GM12878 (cell line): Measurements from ENCODE around the gene IL18R1. TPM values are rescaled to one million over a fixed set of nuclear protein-coding genes. Genes with fewer than 3 reads are reported as not detected.
A peak's percentile ranks its signal among the peaks of the same experiment; 100 is the strongest.

Experiments used
- ATAC-seq: fragments of 200-7000 bp; cut with Tn5 transposase; 3 replicates; pipeline ENCODE4 v1.9.1; 2020; ENCODE audit warnings: mild to moderate bottlenecking, moderate library complexity
- BruUV-seq: library from RNA; stranded (reverse); fragments of 400-500 nt; replicated peaks from 2 replicates; lab custom pipeline; 2021; lab: Mats Ljungman, UMichigan
- CTCF ChIA-PET: fragments of 300-600 bp; sonication (Branson Sonifier 250); formaldehyde crosslinking; extraction: SDS; loops from one replicate; lab custom pipeline; 2021; ENCODE audit warnings: inconsistent platforms; lab: Yijun Ruan, JAX
- POLR2A ChIA-PET: fragments of 350-600 bp; formaldehyde crosslinking; extraction: SDS; loops from one replicate; lab custom pipeline; 2021; ENCODE audit warnings: inconsistent platforms; lab: Charles Lee
- RAD21 ChIA-PET: fragments of 300-600 bp; sonication (Branson Sonifier 250); formaldehyde crosslinking; loops from one replicate; lab custom pipeline; 2023; ENCODE audit warnings: antibody characterized with exemption; ENCODE audit not compliant: unreplicated experiment; lab: Charles Lee
- SMC1A ChIA-PET: fragments of 300-600 bp; sonication (Branson Sonifier 250); formaldehyde crosslinking; loops from one replicate; lab custom pipeline; 2023; ENCODE audit not compliant: unreplicated experiment, uncharacterized antibody; lab: Charles Lee
- DNase-seq: peaks from one replicate; pipeline ENCODE4 v3.0.0-alpha.2; 2011; ENCODE audit warnings: low read depth, low spot score
- FAIRE-seq: peaks from 3 replicates; lab custom pipeline; 2011; peaks lifted over from hg19 to GRCh38; lab: Jason Lieb, UNC
- H2AFZ ChIP-seq: 2 replicates; pipeline ENCODE4 v1.6.0; 2011; ENCODE audit warnings: low read depth, low read length, control low read depth; ENCODE audit not compliant: control insufficient read depth
- H3K27ac ChIP-seq: 2 replicates; pipeline ENCODE4 v1.5.1; 2011; ENCODE audit warnings: control low read depth; ENCODE audit not compliant: control insufficient read depth, insufficient read depth
- H3K27me3 ChIP-seq, 2 experiments: replicated peaks in 1 of 2; 2 replicates each; pipeline versions ENCODE4 v1.6.0 to v1.6.1; 2011; ENCODE audit warnings: low read length in 1 of 2; ENCODE audit not compliant: control insufficient read depth in 2 of 2, insufficient read depth in 2 of 2
- H3K36me3 ChIP-seq, 2 experiments: 2 replicates each; pipeline ENCODE4 v1.5.1; 2011; ENCODE audit warnings: low read length in 1 of 2; ENCODE audit not compliant: control insufficient read depth in 2 of 2, insufficient read depth in 2 of 2
- H3K4me1 ChIP-seq: 2 replicates; pipeline ENCODE4 v1.6.1; 2011; ENCODE audit warnings: mild to moderate bottlenecking, low read length, moderate library complexity, mixed read lengths; ENCODE audit not compliant: control insufficient read depth, insufficient read depth
- H3K4me2 ChIP-seq: 2 replicates; pipeline ENCODE4 v1.6.0; 2011; ENCODE audit warnings: control low read depth; ENCODE audit not compliant: control insufficient read depth, insufficient read depth
- H3K4me3 ChIP-seq: fragments of 200-600 bp; sonication (generic); 2 replicates; pipeline ENCODE4 v1.5.1; 2016
- H3K79me2 ChIP-seq: 2 replicates; pipeline ENCODE4 v1.6.0; 2011; ENCODE audit warnings: low read length; ENCODE audit not compliant: control insufficient read depth, insufficient read depth
- H3K9ac ChIP-seq: 2 replicates; pipeline ENCODE4 v1.8.0; 2011; ENCODE audit warnings: low read length, control low read depth, mixed read lengths; ENCODE audit not compliant: control insufficient read depth, insufficient read depth
- H3K9me3 ChIP-seq: replicated peaks from 3 replicates; pipeline ENCODE4 v1.5.1; 2011; ENCODE audit warnings: mild to moderate bottlenecking, low read length; ENCODE audit not compliant: control insufficient read depth, insufficient read depth
- H4K20me1 ChIP-seq: 2 replicates; pipeline ENCODE4 v1.6.0; 2011; ENCODE audit not compliant: control insufficient read depth, insufficient read depth
- ASH2L ChIP-seq: fragments of 300-600, 200-600 bp; sonication (generic); IDR thresholded peaks from 2 replicates; pipeline ENCODE4 v1.6.1; 2017; ENCODE audit warnings: low read depth, mild to moderate bottlenecking, borderline replicate concordance
- CEBPB ChIP-seq, 2 experiments: fragments of 150-350 bp in 1 of 2; IDR thresholded peaks; 2 replicates each; pipeline ENCODE4 v1.6.1; 2012 to 2014; ENCODE audit warnings: low read depth in 2 of 2, low read length in 2 of 2, borderline replicate concordance in 1 of 2, inconsistent platforms in 1 of 2
- CHD2 ChIP-seq: IDR thresholded peaks from 2 replicates; pipeline ENCODE4 v1.6.1; 2011; ENCODE audit warnings: low read depth, low read length, improper control_type of control experiment, borderline replicate concordance
- DPF2 ChIP-seq: fragments of 450-650 bp; IDR thresholded peaks from 2 replicates; pipeline ENCODE4 v1.6.1; 2017; ENCODE audit warnings: mild to moderate bottlenecking
- FOXK2 ChIP-seq: fragments of 450-650 bp; IDR thresholded peaks from 2 replicates; pipeline ENCODE4 v1.6.1; 2017; ENCODE audit warnings: mild to moderate bottlenecking, moderate library complexity
- GABPA ChIP-seq: IDR thresholded peaks from 2 replicates; pipeline ENCODE4 v1.6.1; 2014; ENCODE audit warnings: antibody characterized with exemption, low read depth, mild to moderate bottlenecking, inconsistent platforms
- IRF4 ChIP-seq: IDR thresholded peaks from 2 replicates; pipeline ENCODE4 v1.6.1; 2011; ENCODE audit warnings: low read depth, low read length
- LARP7 ChIP-seq: fragments of 450-650 bp; IDR thresholded peaks from 2 replicates; pipeline ENCODE4 v1.6.1; 2017; ENCODE audit warnings: mild to moderate bottlenecking
- MXI1 ChIP-seq: fragments of 150-350 bp; IDR thresholded peaks from 2 replicates; pipeline ENCODE4 v1.6.1; 2011; ENCODE audit warnings: low read depth, mild to moderate bottlenecking, inconsistent platforms, low read length, improper control_type of control experiment
- NFXL1 ChIP-seq: fragments of 450-650 bp; IDR thresholded peaks from 2 replicates; pipeline ENCODE4 v1.6.1; 2017; ENCODE audit warnings: antibody characterized with exemption, mild to moderate bottlenecking, borderline replicate concordance
- PAX5 ChIP-seq: IDR thresholded peaks from 2 replicates; pipeline ENCODE4 v1.6.1; 2011; ENCODE audit warnings: low read depth, low read length, borderline replicate concordance
- POU2F2 ChIP-seq: IDR thresholded peaks from 3 replicates; pipeline ENCODE4 v1.6.1; 2011; ENCODE audit warnings: low read depth, mild to moderate bottlenecking, low read length, borderline replicate concordance
- RELA ChIP-seq: fragments of 450-650 bp; IDR thresholded peaks from 2 replicates; pipeline ENCODE4 v1.8.0; 2014; ENCODE audit warnings: borderline replicate concordance; ENCODE audit not compliant: partially characterized antibody
- RFX5 ChIP-seq: IDR thresholded peaks from 2 replicates; pipeline ENCODE4 v1.6.1; 2011; ENCODE audit warnings: low read depth, low read length, improper control_type of control experiment
- TCF3 ChIP-seq: IDR thresholded peaks from 2 replicates; pipeline ENCODE4 v1.6.1; 2012; ENCODE audit warnings: low read depth, mild to moderate bottlenecking, low read length, borderline replicate concordance; ENCODE audit not compliant: insufficient read depth
- ZBED1 ChIP-seq: IDR thresholded peaks from 2 replicates; pipeline ENCODE4 v1.6.1; 2016; ENCODE audit warnings: borderline replicate concordance
- WGBS: methylation state at CpG from one replicate; pipeline ENCODE4 v1.1.6; 2016; ENCODE audit warnings: low lambda C conversion rate; ENCODE audit not compliant: insufficient replicate concordance, insufficient coverage; ENCODE audit errors: missing lambda C conversion rate; 5-methylcytosine and 5-hydroxymethylcytosine counted together
- in situ Hi-C: fragments of 300-500 bp; cut with MboI; formaldehyde crosslinking; loops from 9 replicates; pipeline ENCODE4 v1.14.3; 2018; ENCODE audit warnings: mixed read lengths
- intact Hi-C: fragments of 100-400 bp; cut with micrococcal nuclease; formaldehyde crosslinking; loops from one replicate; pipeline ENCODE4 v1.14.2; 2022; ENCODE audit not compliant: unreplicated experiment
- polyA plus RNA-seq, 11 experiments: library from polyadenylated mRNA; depleted of rRNA in 4 of 11; unstranded in 6 of 11; stranded (reverse) in 5 of 11; fragments of >200 nt; fragmentation: Nextera tagmentation in 4 of 11; fragmentation: Illumina TruSeq in 1 of 11; extraction: Ambion mirVana in 4 of 11; extraction: Trizol in 1 of 11; gene quantifications; 1 replicate in 1 of 11; 2 replicates in 10 of 11; pipeline versions ENCODE4 v1.2.1 to v1.2.3, GENCODE V29; 2011 to 2016; ENCODE audit warnings: inconsistent platforms in 2 of 11, missing spikeins in 2 of 11, low read depth in 1 of 11
- total RNA-seq, 4 experiments: library from RNA; depleted of rRNA in 3 of 4; stranded (reverse); fragments of >200 nt in 3 of 4; fragmentation: Illumina TruSeq in 1 of 4; extraction: Trizol in 1 of 4; gene quantifications; 2 replicates each; pipeline versions ENCODE4 v1.2.1 to v1.2.3, GENCODE V29; 2013 to 2021
- TF ChIP-seq, protein P1 (sequence below): fragments of 450-650 bp; IDR thresholded peaks from 2 replicates; pipeline ENCODE4 v1.6.1; 2018; ENCODE audit warnings: mild to moderate bottlenecking, low read depth, moderate library complexity; ENCODE audit not compliant: partially characterized antibody

Gene IL18R1
- total and polyA plus RNA-seq, 10 of the 15 experiments (the other 5 are each of a cell fraction or from before 2014, with no cell fraction given), result 3.5 to 15.5 (median 11.1) TPM

DNA sequence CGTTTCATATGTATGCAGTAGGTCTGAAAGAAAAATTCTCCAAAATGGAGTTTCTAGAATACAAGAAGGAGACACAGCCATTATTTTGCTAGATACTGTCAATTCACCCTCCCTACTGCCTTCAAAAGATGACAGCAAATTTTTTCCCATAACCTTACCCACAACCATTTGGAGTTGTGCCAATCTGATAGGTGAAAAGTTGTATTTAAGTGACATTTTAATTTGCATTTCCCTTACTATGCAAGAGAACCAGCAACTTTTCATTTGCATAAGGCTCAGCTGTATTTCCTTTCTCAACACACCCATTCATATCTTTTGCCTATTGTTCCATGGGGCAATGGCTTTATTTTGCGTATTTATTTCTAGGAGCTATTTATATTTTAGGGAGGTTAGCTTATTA, 36.0 kb downstream of the IL18R1 start:
- H3K4me2 ChIP-seq, result no peak overlapping the region
- FAIRE-seq (no peak), DNase-seq (peak; percentile 52)
- in situ Hi-C loops, result no loop called here
- H3K9ac ChIP-seq, result no peak overlapping the region
- intact Hi-C loops, result no loop called here
- ChIA-PET CTCF (interaction anchor here (0.6 to 1.1 kb wide), 3 partner anchors 43 to 1467 kb away, joined by 3 read pairs; no protein-coding TSS in a partner anchor), RAD21 (no interaction called here), SMC1A (interaction anchor here (0.6 to 1.8 kb wide), 7 partner anchors 10 to 32 kb away, joined by 3 to 7 read pairs (median 3); no protein-coding TSS in a partner anchor), POLR2A (no interaction called here)
- no peak overlapping the region for H2AFZ ChIP-seq
- no peaks in the 10 kb centered on the region; the same call in 2 of the 3 replicates for H3K9me3 ChIP-seq
- 88% methylated on average over 2 of the region's 2 CpGs for WGBS
- H3K36me3 ChIP-seq, result peaks cover 2% of the 10 kb centered on the region in 2 experiments; a peak in 2 of 4 replicates
- no peaks in the 10 kb centered on the region for H3K79me2 ChIP-seq
- no peak overlapping the region for H3K4me3 ChIP-seq
- no TSS peak for BruUV-seq
- H3K27me3 ChIP-seq, result no peaks in the 10 kb centered on the region
- H3K4me1 ChIP-seq, result peaks cover 21% of the 10 kb centered on the region
- TF ChIP-seq CHD2 (no peak), POU2F2 (0 out of 3 replicates have a peak, but pooled peaks have one; percentile 18)
- TF ChIP-seq, all 136 proteins: peak for 1
- no peak overlapping the region for H3K27ac ChIP-seq
- no peaks in the 10 kb centered on the region for H4K20me1 ChIP-seq
- no peak for ATAC-seq

DNA sequence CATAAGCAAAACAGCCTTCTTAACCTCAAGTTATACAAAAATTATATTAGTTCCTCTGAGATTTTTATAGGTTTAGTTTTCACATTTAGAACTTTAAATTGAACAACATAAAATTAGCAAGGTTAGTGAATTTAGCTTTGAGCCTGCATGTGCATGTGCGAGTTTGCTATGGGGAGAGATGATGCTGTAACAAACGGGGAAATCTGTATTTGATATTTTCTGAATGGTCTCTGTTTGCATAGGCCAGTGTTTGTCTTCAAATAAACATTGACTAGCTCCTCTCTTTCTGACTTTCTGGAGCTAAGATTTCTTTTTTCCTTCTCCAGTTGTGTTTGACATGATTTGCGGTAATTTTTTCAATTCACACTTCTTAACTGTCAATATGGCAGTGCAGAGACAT, 36.5 kb downstream of the IL18R1 start:
- peaks cover 16% of the 10 kb centered on the region for H3K4me1 ChIP-seq
- FAIRE-seq, result no peak
- intact Hi-C loops, result no loop called here

More for the DNA sequence above, 36.5 kb downstream of the IL18R1 start:
- no peak for ATAC-seq
- 40% methylated on average over 3 of the region's 3 CpGs for WGBS
- Histone ChIP-seq H2AFZ (no peak overlapping the region), H3K9ac (no peak overlapping the region), H3K36me3 (peaks cover 1 to 2% of the 10 kb centered on the region in 2 experiments; a peak in 2 of 4 replicates), H4K20me1 (no peaks in the 10 kb centered on the region), H3K4me2 (no peak overlapping the region), H3K27me3 (no peaks in the 10 kb centered on the region), H3K79me2 (no peaks in the 10 kb centered on the region), H3K9me3 (no peaks in the 10 kb centered on the region; the same call in 2 of the 3 replicates), H3K27ac (no peak overlapping the region), H3K4me3 (no peak overlapping the region)
- ChIA-PET RAD21 (no interaction called here), POLR2A (no interaction called here), SMC1A (interaction anchor here (0.6 to 1.8 kb wide), 7 partner anchors 8 to 22 kb away, joined by 3 to 7 read pairs (median 3); no protein-coding TSS in a partner anchor), CTCF (interaction anchor here (0.9 kb wide), 1 partner anchor 43 kb away, joined by 3 read pairs; no protein-coding TSS in a partner anchor)
- no peak for TF ChIP-seq CEBPB (IDR thresholded peaks at IDR 0.05; ENCODE audit: borderline replicate concordance in 1 of 2, low read depth in 2 of 2, low read length in 2 of 2)
- TF ChIP-seq, protein P1, sequence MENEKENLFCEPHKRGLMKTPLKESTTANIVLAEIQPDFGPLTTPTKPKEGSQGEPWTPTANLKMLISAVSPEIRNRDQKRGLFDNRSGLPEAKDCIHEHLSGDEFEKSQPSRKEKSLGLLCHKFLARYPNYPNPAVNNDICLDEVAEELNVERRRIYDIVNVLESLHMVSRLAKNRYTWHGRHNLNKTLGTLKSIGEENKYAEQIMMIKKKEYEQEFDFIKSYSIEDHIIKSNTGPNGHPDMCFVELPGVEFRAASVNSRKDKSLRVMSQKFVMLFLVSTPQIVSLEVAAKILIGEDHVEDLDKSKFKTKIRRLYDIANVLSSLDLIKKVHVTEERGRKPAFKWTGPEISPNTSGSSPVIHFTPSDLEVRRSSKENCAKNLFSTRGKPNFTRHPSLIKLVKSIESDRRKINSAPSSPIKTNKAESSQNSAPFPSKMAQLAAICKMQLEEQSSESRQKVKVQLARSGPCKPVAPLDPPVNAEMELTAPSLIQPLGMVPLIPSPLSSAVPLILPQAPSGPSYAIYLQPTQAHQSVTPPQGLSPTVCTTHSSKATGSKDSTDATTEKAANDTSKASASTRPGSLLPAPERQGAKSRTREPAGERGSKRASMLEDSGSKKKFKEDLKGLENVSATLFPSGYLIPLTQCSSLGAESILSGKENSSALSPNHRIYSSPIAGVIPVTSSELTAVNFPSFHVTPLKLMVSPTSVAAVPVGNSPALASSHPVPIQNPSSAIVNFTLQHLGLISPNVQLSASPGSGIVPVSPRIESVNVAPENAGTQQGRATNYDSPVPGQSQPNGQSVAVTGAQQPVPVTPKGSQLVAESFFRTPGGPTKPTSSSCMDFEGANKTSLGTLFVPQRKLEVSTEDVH, result no peak
- TF ChIP-seq MXI1, result no peak
- TF ChIP-seq DPF2, result no peak
- no peak for TF ChIP-seq RELA
- TF ChIP-seq GABPA, result no peak
- no peak for TF ChIP-seq NFXL1
- no peak for TF ChIP-seq FOXK2
- no peak for TF ChIP-seq LARP7
- TF ChIP-seq ASH2L, result no peak
- no peak for TF ChIP-seq PAX5
- no peak for TF ChIP-seq IRF4
- TF ChIP-seq ZBED1, result no peak
- TF ChIP-seq TCF3, result no peak
- no peak for TF ChIP-seq RFX5
- DNase-seq, result no peak
- no TSS peak for BruUV-seq
- in situ Hi-C loops, result no loop called here
